DND-41 (cell line): ENCODE results near the gene NCAPD3.

Experiments
- ATAC-seq: fragments of 200-7000 bp; cut with Tn5 transposase; 3 replicates; pipeline ENCODE4 v1.9.1; 2021; ENCODE audit warnings: low read depth; ENCODE audit not compliant: insufficient read depth
- DNase-seq: peaks from one replicate; pipeline ENCODE4 v3.0.0-alpha.2; 2020
- H2AFZ ChIP-seq: 2 replicates; pipeline ENCODE4 v1.6.0; 2012; ENCODE audit warnings: low read depth, low read length
- H3K27ac ChIP-seq: 2 replicates; pipeline ENCODE4 v1.5.1; 2012; ENCODE audit warnings: low read length, inconsistent platforms
- H3K27me3 ChIP-seq: fragments of 200-600 bp; sonication (generic); 2 replicates; pipeline ENCODE4 v1.6.0; 2012; ENCODE audit warnings: low read length, mild to moderate bottlenecking, inconsistent platforms; ENCODE audit not compliant: insufficient read depth, poor library complexity
- H3K36me3 ChIP-seq: 2 replicates; pipeline ENCODE4 v1.5.1; 2012; ENCODE audit warnings: low read length, inconsistent platforms; ENCODE audit not compliant: insufficient read depth
- H3K4me1 ChIP-seq: 2 replicates; pipeline ENCODE4 v1.5.1; 2012; ENCODE audit warnings: mild to moderate bottlenecking, low read length; ENCODE audit not compliant: insufficient read depth
- H3K4me2 ChIP-seq: 2 replicates; pipeline ENCODE4 v1.6.0; 2012; ENCODE audit warnings: mild to moderate bottlenecking, moderate library complexity, low read length, inconsistent platforms; ENCODE audit not compliant: insufficient read depth
- H3K4me3 ChIP-seq, 2 experiments: fragments of 200-600 bp in 1 of 2; shearing (Covaris generic) in 1 of 2; 2 replicates each; pipeline ENCODE4 v1.5.1; 2012 to 2016; ENCODE audit warnings: inconsistent platforms in 2 of 2, low read length in 2 of 2, mild to moderate bottlenecking in 2 of 2, low read depth in 1 of 2, moderate library complexity in 1 of 2
- H3K79me2 ChIP-seq: 2 replicates; pipeline ENCODE4 v1.6.0; 2012; ENCODE audit warnings: low read length, inconsistent platforms; ENCODE audit not compliant: insufficient read depth
- H3K9ac ChIP-seq: 2 replicates; pipeline ENCODE4 v1.6.0; 2012; ENCODE audit warnings: low read depth, mild to moderate bottlenecking, inconsistent platforms, low read length, moderate library complexity
- H3K9me3 ChIP-seq: 2 replicates; pipeline ENCODE4 v1.5.1; 2012; ENCODE audit warnings: low read length, moderate library complexity, mild to moderate bottlenecking, inconsistent platforms; ENCODE audit not compliant: insufficient read depth, severe bottlenecking
- H4K20me1 ChIP-seq: 2 replicates; pipeline ENCODE4 v1.6.0; 2012; ENCODE audit warnings: low read length; ENCODE audit not compliant: insufficient read depth
- CTCF ChIP-seq: IDR thresholded peaks from 2 replicates; pipeline ENCODE4 v1.5.1; 2012; ENCODE audit warnings: borderline replicate concordance, low read length, moderate library complexity, mild to moderate bottlenecking; ENCODE audit not compliant: poor library complexity, severe bottlenecking; ENCODE audit errors: extremely low read depth
- EZH2 ChIP-seq: IDR thresholded peaks from 3 replicates; pipeline ENCODE4 v1.6.1; 2012; ENCODE audit warnings: borderline replicate concordance, low read depth, mild to moderate bottlenecking, moderate library complexity, low read length, inconsistent platforms; ENCODE audit not compliant: severe bottlenecking

The NCAPD3 gene

GRCh38 chr11:134271978-134272377 is 48.2 kb upstream of the NCAPD3 start:
- no peaks in the 10 kb centered on the region for H3K27me3 ChIP-seq
- H3K79me2 ChIP-seq, result peaks cover 72% of the 10 kb centered on the region
- H3K36me3 ChIP-seq, result no peaks in the 10 kb centered on the region
- H2AFZ ChIP-seq, result no peak overlapping the region
- H3K9me3 ChIP-seq, result no peaks in the 10 kb centered on the region
- no peak overlapping the region for H3K4me3 ChIP-seq
- H4K20me1 ChIP-seq, result no peaks in the 10 kb centered on the region
- H3K4me1 ChIP-seq, result peaks cover 70% of the 10 kb centered on the region
- no peak for DNase-seq
- no peak for ATAC-seq
- TF ChIP-seq EZH2, result no peak
- TF ChIP-seq CTCF, result no peak
- H3K9ac ChIP-seq, result no peak overlapping the region
- H3K27ac ChIP-seq, result peak overlapping the region; percentile 88
- peak overlapping the region; percentile 92 for H3K4me2 ChIP-seq

- TF ChIP-seq CTCF (peak; percentile 84), EZH2 (no peak)
- no peaks in the 10 kb centered on the region for H3K36me3 ChIP-seq
- H3K4me1 ChIP-seq, result peaks cover 63% of the 10 kb centered on the region
- no peaks in the 10 kb centered on the region for H3K27me3 ChIP-seq
- H3K9ac ChIP-seq, result peak overlapping the region; percentile 49
- H3K4me3 ChIP-seq, result peak overlapping the region in 1 of 2 experiments; percentile 40; a peak in 2 of 4 replicates
- H2AFZ ChIP-seq, result peak overlapping the region; percentile 36; the same call in 1 of the 2 replicates
- peak; percentile 82 for DNase-seq
- H3K79me2 ChIP-seq, result peaks cover 74% of the 10 kb centered on the region
- peak overlapping the region; percentile 89 for H3K27ac ChIP-seq
- H4K20me1 ChIP-seq, result no peaks in the 10 kb centered on the region
- H3K9me3 ChIP-seq, result no peaks in the 10 kb centered on the region
- ATAC-seq, result peak; percentile 83
- peak overlapping the region; percentile 50 for H3K4me2 ChIP-seq
Measured at GRCh38 chr11:134270250-134270714, 46.5 kb upstream of the NCAPD3 start.

GRCh38 chr11:134267966-134268365 is 44.2 kb upstream of the NCAPD3 start:
- Histone ChIP-seq H3K27me3 (no peaks in the 10 kb centered on the region), H3K4me1 (peaks cover 40% of the 10 kb centered on the region), H3K9me3 (no peaks in the 10 kb centered on the region), H3K4me2 (no peak overlapping the region), H2AFZ (no peak overlapping the region), H3K27ac (peak overlapping the region; percentile 3; the same call in 1 of the 2 replicates), H4K20me1 (no peaks in the 10 kb centered on the region), H3K36me3 (peaks cover 16% of the 10 kb centered on the region; the same call in 1 of the 2 replicates), H3K9ac (no peak overlapping the region), H3K79me2 (peaks cover 56% of the 10 kb centered on the region), H3K4me3 (no peak overlapping the region)
- TF ChIP-seq EZH2, result no peak
- no peak for TF ChIP-seq CTCF
- DNase-seq, result no peak
- ATAC-seq, result no peak

- H3K79me2 ChIP-seq, result peaks cover 51% of the 10 kb centered on the region
- no peak overlapping the region for H2AFZ ChIP-seq
- ATAC-seq, result no peak
- no peaks in the 10 kb centered on the region for H4K20me1 ChIP-seq
- H3K9me3 ChIP-seq, result no peaks in the 10 kb centered on the region
- TF ChIP-seq CTCF, result no peak
- H3K4me1 ChIP-seq, result peaks cover 35% of the 10 kb centered on the region
- DNase-seq, result no peak
- no peak overlapping the region for H3K9ac ChIP-seq
- H3K36me3 ChIP-seq, result peaks cover 21% of the 10 kb centered on the region
- no peak overlapping the region; the same call in 1 of the 2 replicates for H3K27ac ChIP-seq
- no peak overlapping the region for H3K4me3 ChIP-seq
- no peak overlapping the region for H3K4me2 ChIP-seq
- H3K27me3 ChIP-seq, result no peaks in the 10 kb centered on the region
Measured at GRCh38 chr11:134267461-134267860, 43.7 kb upstream of the NCAPD3 start.
